ENCODE measurements around the gene C6orf136. TPM values are rescaled to one million over a fixed set of nuclear protein-coding genes. Genes with fewer than 3 reads are reported as not detected.

Gene C6orf136
- total and polyA plus RNA-seq, 7 donors = 21.8 to 60.2 (median 36.4) TPM

- TF ChIP-seq CTCF (IDR thresholded peaks at IDR 0.05) = no peak
- WGBS, 3 donors = 84 to 92% (median 86%) methylated on average over 12 of the region's 12 CpGs
- Histone ChIP-seq H3K9me3 (no peaks in the 10 kb centered on the region), H3K4me1 (peaks cover 8% of the 10 kb centered on the region), H3K27ac (no peak overlapping the region), H3K4me3 (no peak overlapping the region), H3K27me3 (ENCODE audit: insufficient read depth in 3 of 3, low read length in 2 of 3) (no peaks in the 10 kb centered on the region), H3K36me3 (ENCODE audit: insufficient read depth in 1 of 2, low read depth in 1 of 2) (peaks cover 4 to 70% of the 10 kb centered on the region in 2 donors)
- ATAC-seq (no peak), DNase-seq (no peak)
- intact Hi-C loops (cut with DNase I) = no loop called here
Measured at GRCh38 chr6:30651143-30651542, 4.2 kb downstream of the C6orf136 start.

- no peak for ATAC-seq
- Histone ChIP-seq H3K9me3 (no peaks in the 10 kb centered on the region), H3K4me3 (no peak overlapping the region), H3K36me3 (ENCODE audit: insufficient read depth in 1 of 2, low read depth in 1 of 2) (peaks cover 5 to 98% of the 10 kb centered on the region in 2 donors), H3K4me1 (no peaks in the 10 kb centered on the region), H3K27me3 (ENCODE audit: insufficient read depth in 3 of 3, low read length in 2 of 3) (no peaks in the 10 kb centered on the region), H3K27ac (no peak overlapping the region)
- no peak for DNase-seq
- intact Hi-C loops (cut with DNase I) = no loop called here
- no peak for TF ChIP-seq CTCF (IDR thresholded peaks at IDR 0.05)
- 81 to 86% (median 84%) methylated on average over 19 of the region's 19 CpGs for WGBS, 3 donors
Measured at GRCh38 chr6:30654798-30655742, 8.1 kb downstream of the C6orf136 start.

GRCh38 chr6:30655743-30656094 lies 8.8 kb downstream of the C6orf136 start:
- DNase-seq = no peak

GRCh38 chr6:30656513-30656912 lies 9.6 kb downstream of the C6orf136 start:
- Histone ChIP-seq H3K9me3 (no peaks in the 10 kb centered on the region), H3K36me3 (ENCODE audit: insufficient read depth in 1 of 2, low read depth in 1 of 2) (peaks cover 5 to 100% of the 10 kb centered on the region in 2 donors), H3K27ac (no peak overlapping the region), H3K27me3 (ENCODE audit: insufficient read depth in 3 of 3, low read length in 2 of 3) (no peaks in the 10 kb centered on the region), H3K4me1 (no peaks in the 10 kb centered on the region), H3K4me3 (no peak overlapping the region)
- no peak for DNase-seq
- ATAC-seq = no peak
- intact Hi-C loops (cut with DNase I) = no loop called here
- WGBS, 3 donors = 78 to 85% (median 81%) methylated on average over 7 of the region's 7 CpGs
- no peak for TF ChIP-seq CTCF (IDR thresholded peaks at IDR 0.05)

More at GRCh38 chr6:30655743-30656094, 8.8 kb downstream of the C6orf136 start:
- no peak overlapping the region for H3K4me3 ChIP-seq
- H3K4me1 ChIP-seq = no peaks in the 10 kb centered on the region
- no peaks in the 10 kb centered on the region for H3K9me3 ChIP-seq
- H3K27ac ChIP-seq = no peak overlapping the region
- no peak for ATAC-seq
- WGBS, 3 donors = 84 to 93% (median 89%) methylated on average over 3 of the region's 3 CpGs
- H3K36me3 ChIP-seq (ENCODE audit: insufficient read depth in 1 of 2, low read depth in 1 of 2) = peaks cover 5 to 100% of the 10 kb centered on the region in 2 donors
- no peaks in the 10 kb centered on the region for H3K27me3 ChIP-seq (ENCODE audit: insufficient read depth in 3 of 3, low read length in 2 of 3)
- intact Hi-C loops (cut with DNase I) = no loop called here
- no peak for TF ChIP-seq CTCF (IDR thresholded peaks at IDR 0.05)
